GM12878 (cell line): ENCODE data around the gene JRKL. TPM values are rescaled to one million over a fixed set of nuclear protein-coding genes. Genes with fewer than 3 reads are reported as not detected.

Source experiments
- ASH2L ChIP-seq: fragments of 300-600, 200-600 bp; sonication (generic); IDR thresholded peaks from 2 replicates; pipeline ENCODE4 v1.6.1; 2017; ENCODE audit warnings: low read depth, mild to moderate bottlenecking, borderline replicate concordance
- BCL11A ChIP-seq: IDR thresholded peaks from 2 replicates; pipeline ENCODE4 v1.6.1; 2011; ENCODE audit warnings: low read depth, low read length
- BRCA1 ChIP-seq: IDR thresholded peaks from 2 replicates; pipeline ENCODE4 v1.6.1; 2011; ENCODE audit warnings: low read depth, low read length, improper control_type of control experiment
- EED ChIP-seq: sonication (generic); IDR thresholded peaks from 2 replicates; pipeline ENCODE4 v1.6.1; 2016; ENCODE audit warnings: antibody characterized with exemption, low read depth
- EP300 ChIP-seq, 2 experiments: fragments of 150-350 bp in 1 of 2; IDR thresholded peaks; 2 replicates each; pipeline ENCODE4 v1.6.1; 2011 to 2012; ENCODE audit warnings: low read depth in 2 of 2, low read length in 2 of 2, borderline replicate concordance in 1 of 2, improper control_type of control experiment in 1 of 2, inconsistent platforms in 1 of 2; ENCODE audit not compliant: control insufficient read depth in 1 of 2
- FOXK2 ChIP-seq: fragments of 450-650 bp; IDR thresholded peaks from 2 replicates; pipeline ENCODE4 v1.6.1; 2017; ENCODE audit warnings: mild to moderate bottlenecking, moderate library complexity
- HDAC2 ChIP-seq: fragments of 200-600 bp; sonication (generic); IDR thresholded peaks from 2 replicates; pipeline ENCODE4 v1.6.1; 2017
- JUND ChIP-seq: IDR thresholded peaks from 2 replicates; pipeline ENCODE4 v1.6.1; 2012; ENCODE audit warnings: low read depth, mild to moderate bottlenecking, low read length, improper control_type of control experiment, moderate library complexity
- NKRF ChIP-seq: fragments of 450-650 bp; conservative IDR thresholded peaks from 2 replicates; pipeline ENCODE4 v1.6.1; 2017; ENCODE audit warnings: mild to moderate bottlenecking, moderate library complexity
- NRF1 ChIP-seq: conservative IDR thresholded peaks from 2 replicates; pipeline ENCODE4 v1.6.1; 2011; ENCODE audit warnings: mild to moderate bottlenecking, low read depth, low read length, improper control_type of control experiment
- PAX8 ChIP-seq: fragments of 450-650 bp; IDR thresholded peaks from 2 replicates; pipeline ENCODE4 v1.6.1; 2017; ENCODE audit warnings: mild to moderate bottlenecking, moderate library complexity
- REST ChIP-seq: IDR thresholded peaks from 2 replicates; pipeline ENCODE4 v1.6.1; 2012; ENCODE audit warnings: mild to moderate bottlenecking, low read depth, low read length
- SMC3 ChIP-seq: IDR thresholded peaks from 2 replicates; pipeline ENCODE4 v1.6.1; 2011; ENCODE audit warnings: low read length, improper control_type of control experiment, borderline replicate concordance
- SRF ChIP-seq, 2 experiments: IDR thresholded peaks; 2 replicates each; pipeline ENCODE4 v1.6.1; 2011; ENCODE audit warnings: low read depth in 2 of 2, low read length in 2 of 2, mild to moderate bottlenecking in 1 of 2, moderate library complexity in 1 of 2
- SUZ12 ChIP-seq: fragments of 200-600 bp; sonication (generic); IDR thresholded peaks from one replicate; pipeline ENCODE4 v1.6.1; 2018; ENCODE audit warnings: antibody characterized with exemption, mild to moderate bottlenecking; ENCODE audit not compliant: unreplicated experiment
- ZBED1 ChIP-seq: IDR thresholded peaks from 2 replicates; pipeline ENCODE4 v1.6.1; 2016; ENCODE audit warnings: borderline replicate concordance
- ZNF217 ChIP-seq: fragments of 450-650 bp; IDR thresholded peaks from 2 replicates; pipeline ENCODE4 v1.6.1; 2017; ENCODE audit warnings: antibody characterized with exemption, mild to moderate bottlenecking
- ZNF622 ChIP-seq: fragments of 450-650 bp; IDR thresholded peaks from 2 replicates; pipeline ENCODE4 v1.6.1; 2017; ENCODE audit warnings: mild to moderate bottlenecking, inconsistent platforms
- polyA plus RNA-seq, 11 experiments: library from polyadenylated mRNA; depleted of rRNA in 4 of 11; unstranded in 6 of 11; stranded (reverse) in 5 of 11; fragments of >200 nt; fragmentation: Nextera tagmentation in 4 of 11; fragmentation: Illumina TruSeq in 1 of 11; extraction: Ambion mirVana in 4 of 11; extraction: Trizol in 1 of 11; gene quantifications; 1 replicate in 1 of 11; 2 replicates in 10 of 11; pipeline versions ENCODE4 v1.2.1 to v1.2.3, GENCODE V29; 2011 to 2016; ENCODE audit warnings: inconsistent platforms in 2 of 11, missing spikeins in 2 of 11, low read depth in 1 of 11
- total RNA-seq, 4 experiments: library from RNA; depleted of rRNA in 3 of 4; stranded (reverse); fragments of >200 nt in 3 of 4; fragmentation: Illumina TruSeq in 1 of 4; extraction: Trizol in 1 of 4; gene quantifications; 2 replicates each; pipeline versions ENCODE4 v1.2.1 to v1.2.3, GENCODE V29; 2013 to 2021
- TF ChIP-seq, protein P1 (sequence below): IDR thresholded peaks from 2 replicates; pipeline ENCODE4 v1.6.1; 2011; ENCODE audit warnings: borderline replicate concordance, low read depth, mild to moderate bottlenecking, moderate library complexity, low read length; ENCODE audit not compliant: insufficient read depth, poor library complexity, severe bottlenecking
- TF ChIP-seq, protein P2 (sequence below): fragments of 450-650 bp; IDR thresholded peaks from 2 replicates; pipeline ENCODE4 v1.6.1; 2014; ENCODE audit warnings: mild to moderate bottlenecking
- TF ChIP-seq, protein P3 (sequence below): fragments of 450-650 bp; IDR thresholded peaks from 2 replicates; pipeline ENCODE4 v1.6.1; 2017; ENCODE audit warnings: mild to moderate bottlenecking

JRKL gene
- total and polyA plus RNA-seq, 10 of the 15 experiments (the other 5 are each of a cell fraction or from before 2014, with no cell fraction given) = 3.8 to 12.4 (median 8.5) TPM

DNA sequence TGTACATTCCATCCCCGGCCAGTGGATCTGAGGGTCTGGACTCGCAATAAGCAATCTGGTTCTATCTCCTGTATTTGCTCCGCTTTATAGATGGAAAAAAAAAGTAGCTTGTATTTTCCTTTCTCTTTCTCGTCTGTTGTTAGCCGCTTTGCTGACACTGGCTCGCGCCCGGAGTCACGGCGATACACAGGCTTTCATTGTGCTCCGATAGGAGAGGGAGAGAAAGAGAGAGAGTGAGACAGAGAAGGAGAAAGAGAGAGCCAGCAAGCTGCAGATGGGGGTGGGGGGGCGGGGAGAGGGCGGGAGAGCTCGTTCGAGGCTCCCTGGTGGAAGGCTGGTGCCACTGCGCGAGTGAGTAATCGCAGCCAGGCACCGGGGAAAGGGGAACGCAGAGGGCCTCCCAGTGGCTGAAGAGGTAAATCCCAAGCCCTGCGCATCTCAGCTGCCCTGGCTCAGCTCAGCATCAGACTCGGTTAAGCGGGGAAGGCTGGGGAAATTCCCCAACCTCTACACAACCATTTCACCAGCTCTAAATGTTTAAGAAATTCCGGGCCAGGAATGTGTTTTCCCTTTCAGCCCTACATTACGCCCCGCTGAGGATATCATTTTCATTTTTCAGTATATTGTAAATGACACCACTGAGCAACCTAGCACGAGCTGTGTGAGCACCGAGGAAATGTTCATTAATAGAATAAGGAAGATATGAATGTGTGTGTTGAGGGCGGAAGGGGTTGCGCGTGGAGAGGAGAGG is 46.7 kb upstream of the JRKL start, which contains the start of gene MAML2 (continued):
- TF ChIP-seq BRCA1 = no peak
- TF ChIP-seq, protein P1, sequence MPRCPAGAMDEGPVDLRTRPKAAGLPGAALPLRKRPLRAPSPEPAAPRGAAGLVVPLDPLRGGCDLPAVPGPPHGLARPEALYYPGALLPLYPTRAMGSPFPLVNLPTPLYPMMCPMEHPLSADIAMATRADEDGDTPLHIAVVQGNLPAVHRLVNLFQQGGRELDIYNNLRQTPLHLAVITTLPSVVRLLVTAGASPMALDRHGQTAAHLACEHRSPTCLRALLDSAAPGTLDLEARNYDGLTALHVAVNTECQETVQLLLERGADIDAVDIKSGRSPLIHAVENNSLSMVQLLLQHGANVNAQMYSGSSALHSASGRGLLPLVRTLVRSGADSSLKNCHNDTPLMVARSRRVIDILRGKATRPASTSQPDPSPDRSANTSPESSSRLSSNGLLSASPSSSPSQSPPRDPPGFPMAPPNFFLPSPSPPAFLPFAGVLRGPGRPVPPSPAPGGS = peak; percentile 87
- TF ChIP-seq, protein P2, sequence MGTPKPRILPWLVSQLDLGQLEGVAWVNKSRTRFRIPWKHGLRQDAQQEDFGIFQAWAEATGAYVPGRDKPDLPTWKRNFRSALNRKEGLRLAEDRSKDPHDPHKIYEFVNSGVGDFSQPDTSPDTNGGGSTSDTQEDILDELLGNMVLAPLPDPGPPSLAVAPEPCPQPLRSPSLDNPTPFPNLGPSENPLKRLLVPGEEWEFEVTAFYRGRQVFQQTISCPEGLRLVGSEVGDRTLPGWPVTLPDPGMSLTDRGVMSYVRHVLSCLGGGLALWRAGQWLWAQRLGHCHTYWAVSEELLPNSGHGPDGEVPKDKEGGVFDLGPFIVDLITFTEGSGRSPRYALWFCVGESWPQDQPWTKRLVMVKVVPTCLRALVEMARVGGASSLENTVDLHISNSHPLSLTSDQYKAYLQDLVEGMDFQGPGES = no peak
- TF ChIP-seq REST = no peak
- no peak for TF ChIP-seq ZBED1
- no peak for TF ChIP-seq PAX8
- no peak; a peak in 1 of 4 replicates for TF ChIP-seq EP300 (IDR thresholded peaks at IDR 0.05; ENCODE audit: borderline replicate concordance in 1 of 2, control insufficient read depth in 1 of 2, low read depth in 2 of 2, low read length in 2 of 2)
- TF ChIP-seq FOXK2 = no peak
- peak; percentile 58 for TF ChIP-seq NRF1
- no peak for TF ChIP-seq SRF (IDR thresholded peaks at IDR 0.05; ENCODE audit: low read depth in 2 of 2, low read length in 2 of 2)
- TF ChIP-seq BCL11A = peak; percentile 26; the same call in 1 of the 2 replicates
- TF ChIP-seq ZNF622 = no peak
- no peak for TF ChIP-seq SUZ12
- peak; percentile 80 for TF ChIP-seq EED
- TF ChIP-seq ZNF217 = no peak
- TF ChIP-seq, protein P3, sequence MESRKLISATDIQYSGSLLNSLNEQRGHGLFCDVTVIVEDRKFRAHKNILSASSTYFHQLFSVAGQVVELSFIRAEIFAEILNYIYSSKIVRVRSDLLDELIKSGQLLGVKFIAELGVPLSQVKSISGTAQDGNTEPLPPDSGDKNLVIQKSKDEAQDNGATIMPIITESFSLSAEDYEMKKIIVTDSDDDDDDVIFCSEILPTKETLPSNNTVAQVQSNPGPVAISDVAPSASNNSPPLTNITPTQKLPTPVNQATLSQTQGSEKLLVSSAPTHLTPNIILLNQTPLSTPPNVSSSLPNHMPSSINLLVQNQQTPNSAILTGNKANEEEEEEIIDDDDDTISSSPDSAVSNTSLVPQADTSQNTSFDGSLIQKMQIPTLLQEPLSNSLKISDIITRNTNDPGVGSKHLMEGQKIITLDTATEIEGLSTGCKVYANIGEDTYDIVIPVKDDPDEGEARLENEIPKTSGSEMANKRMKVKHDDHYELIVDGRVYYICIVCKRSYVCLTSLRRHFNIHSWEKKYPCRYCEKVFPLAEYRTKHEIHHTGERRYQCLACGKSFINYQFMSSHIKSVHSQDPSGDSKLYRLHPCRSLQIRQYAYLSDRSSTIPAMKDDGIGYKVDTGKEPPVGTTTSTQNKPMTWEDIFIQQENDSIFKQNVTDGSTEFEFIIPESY = no peak
- TF ChIP-seq NKRF = no peak
- TF ChIP-seq SMC3 = peak; percentile 89
- TF ChIP-seq HDAC2 = no peak
- TF ChIP-seq JUND = no peak
- no peak for TF ChIP-seq ASH2L
